Measurements from ENCODE around the gene RUSC2. TPM values are rescaled to one million over a fixed set of nuclear protein-coding genes. Genes with fewer than 3 reads are reported as not detected.
"Not testable (repeated sequence)": the region's sequence is repeated elsewhere in the genome, so short reads cannot be mapped to it uniquely, and the experiment has no call there.

RUSC2 gene
- total and polyA plus RNA-seq, 7 donors = 0.92 to 47.1 (median 30.9) TPM

GRCh38 chr9:35529161-35529823, 39.4 kb downstream of the RUSC2 start:
- Histone ChIP-seq H3K27me3 (no peaks in the 10 kb centered on the region), H3K36me3 (no peaks in the 10 kb centered on the region), H3K4me3 (no peak overlapping the region), H3K27ac (peak overlapping the region in 3 of 4 donors; percentile 20 to 87 (median 54)), H3K4me1 (peaks cover 0 to 62% (median 54%) of the 10 kb centered on the region in 4 donors), H3K9me3 (no peaks in the 10 kb centered on the region)
- TF ChIP-seq CTCF (IDR thresholded peaks at IDR 0.05) (no peak), POLR2AphosphoS5 (IDR thresholded peaks at IDR 0.05) (no peak), POLR2A (IDR thresholded peaks at IDR 0.05) (no peak), EP300 (IDR thresholded peaks at IDR 0.05) (no peak)
- no peak for DNase-seq
- intact Hi-C loops (cut with DNase I) = no loop called here
- 58 to 74% methylated on average over 3 of the region's 3 CpGs for WGBS, 2 donors

GRCh38 chr9:35533398-35533797, 43.5 kb downstream of the RUSC2 start:
- TF ChIP-seq POLR2AphosphoS5 (IDR thresholded peaks at IDR 0.05) (no peak), POLR2A (IDR thresholded peaks at IDR 0.05) (no peak), EP300 (IDR thresholded peaks at IDR 0.05) (no peak), CTCF (IDR thresholded peaks at IDR 0.05) (no peak)
- intact Hi-C loops (cut with DNase I) = no loop called here
- Histone ChIP-seq H3K36me3 (no peaks in the 10 kb centered on the region), H3K4me1 (peaks cover 0 to 53% (median 47%) of the 10 kb centered on the region in 4 donors), H3K9me3 (no peaks in the 10 kb centered on the region), H3K4me3 (no peak overlapping the region), H3K27me3 (no peaks in the 10 kb centered on the region), H3K27ac (peak overlapping the region in 3 of 4 donors; percentile 3 to 45 (median 45))
- DNase-seq = no peak

- not testable (repeated sequence) for H3K27me3 ChIP-seq, H3K9me3 ChIP-seq, H3K36me3 ChIP-seq, DNase-seq, H3K4me3 ChIP-seq
- 95 to 97% methylated on average over 3 of the region's 3 CpGs for WGBS, 2 donors
- Histone ChIP-seq H3K4me1 (peaks cover 0 to 60% (median 48%) of the 10 kb centered on the region in 4 donors), H3K27ac (peak overlapping the region in 1 of 4 donors; percentile 39)
- intact Hi-C loops (cut with DNase I) = loop anchor here (5.0 kb wide), 1 partner anchor 43 kb away; the partner anchor contains the start of gene RUSC2
Observed at GRCh38 chr9:35534921-35535320, 45.0 kb downstream of the RUSC2 start.

- 79% methylated on average over 3 of the region's 3 CpGs for WGBS, 2 donors
- peaks cover 0 to 73% (median 66%) of the 10 kb centered on the region in 4 donors for H3K4me1 ChIP-seq
- TF ChIP-seq CTCF (IDR thresholded peaks at IDR 0.05) (no peak), POLR2A (IDR thresholded peaks at IDR 0.05) (no peak), EP300 (IDR thresholded peaks at IDR 0.05) (no peak), POLR2AphosphoS5 (IDR thresholded peaks at IDR 0.05) (no peak)
Observed at GRCh38 chr9:35537913-35538312, 48.0 kb downstream of the RUSC2 start.

GRCh38 chr9:35538361-35539234, 48.7 kb downstream of the RUSC2 start:
- 57 to 80% methylated on average over 18 of the region's 18 CpGs for WGBS, 2 donors
- intact Hi-C loops (cut with DNase I) = loop anchor here (5.0 kb wide), 1 partner anchor 46 kb away; the partner anchor contains the start of gene RUSC2
- Histone ChIP-seq H3K27ac (peak overlapping the region; percentile 86 to 94 (median 88)), H3K27me3 (no peaks in the 10 kb centered on the region), H3K4me1 (peaks cover 0 to 75% (median 66%) of the 10 kb centered on the region in 4 donors), H3K36me3 (no peaks in the 10 kb centered on the region), H3K9me3 (no peaks in the 10 kb centered on the region), H3K4me3 (peak overlapping the region; percentile 22 to 52 (median 44))
- DNase-seq = peak; percentile 93
- TF ChIP-seq CTCF (IDR thresholded peaks at IDR 0.05) = no peak
- peak in 1 of 2 donors; percentile 29 for TF ChIP-seq POLR2A (IDR thresholded peaks at IDR 0.05)
- TF ChIP-seq EP300 (IDR thresholded peaks at IDR 0.05) = peak in 1 of 4 donors; percentile 3
- peak; percentile 73 to 90 (median 82) for TF ChIP-seq POLR2AphosphoS5 (IDR thresholded peaks at IDR 0.05)

More at GRCh38 chr9:35537913-35538312, 48.0 kb downstream of the RUSC2 start:
- peak overlapping the region in 1 of 4 donors; percentile 45 for H3K4me3 ChIP-seq
- H3K9me3 ChIP-seq = no peaks in the 10 kb centered on the region
- H3K27me3 ChIP-seq = no peaks in the 10 kb centered on the region
- H3K27ac ChIP-seq = peak overlapping the region; percentile 86 to 94 (median 88)
- intact Hi-C loops (cut with DNase I) = loop anchor here (5.0 kb wide), 1 partner anchor 46 kb away; the partner anchor contains the start of gene RUSC2
- DNase-seq = no peak
- no peaks in the 10 kb centered on the region for H3K36me3 ChIP-seq

Data from sigmoid colon (tissue), 7 donors.